KMS-11 (cell line): ENCODE measurements around the gene CACNA2D3.

ENCODE experiments used
- H2AFZ ChIP-seq: fragments of 200-600 bp; sonication (generic); 2 replicates; pipeline ENCODE4 v1.6.1; 2016; ENCODE audit warnings: antibody characterized with exemption, mixed run types, low read depth
- H3K27ac ChIP-seq: fragments of 200-600 bp; sonication (generic); 2 replicates; pipeline ENCODE4 v1.6.1; 2016; ENCODE audit warnings: mild to moderate bottlenecking, mixed run types
- H3K27me3 ChIP-seq: fragments of 200-600 bp; sonication (generic); 2 replicates; pipeline ENCODE4 v1.6.1; 2017; ENCODE audit warnings: mild to moderate bottlenecking, low read depth, mixed run types, moderate library complexity; ENCODE audit not compliant: insufficient read depth
- H3K36me3 ChIP-seq: fragments of 200-600 bp; sonication (generic); 2 replicates; pipeline ENCODE4 v1.6.1; 2017; ENCODE audit warnings: mild to moderate bottlenecking, mixed run types; ENCODE audit not compliant: insufficient read depth
- H3K4me1 ChIP-seq: fragments of 200-600 bp; sonication (generic); 2 replicates; pipeline ENCODE4 v1.6.1; 2016; ENCODE audit warnings: mild to moderate bottlenecking, low read depth, mixed run types; ENCODE audit not compliant: poor library complexity, severe bottlenecking
- H3K4me2 ChIP-seq: fragments of 200-600 bp; sonication (generic); 2 replicates; pipeline ENCODE4 v1.7.0; 2016; ENCODE audit warnings: mild to moderate bottlenecking, mixed run types
- H3K4me3 ChIP-seq: fragments of 200-600 bp; sonication (generic); IDR thresholded peaks from 2 replicates; pipeline ENCODE4 v1.6.1; 2017; ENCODE audit warnings: low read depth, low read length, mixed read lengths; ENCODE audit not compliant: insufficient read depth
- H3K79me2 ChIP-seq: fragments of 200-600 bp; sonication (generic); 2 replicates; pipeline ENCODE4 v1.6.1; 2016; ENCODE audit warnings: low read depth, mixed run types; ENCODE audit not compliant: insufficient read depth
- H3K9ac ChIP-seq: fragments of 200-600 bp; sonication (generic); 2 replicates; pipeline ENCODE4 v1.6.1; 2016; ENCODE audit warnings: mild to moderate bottlenecking, mixed run types
- H4K20me1 ChIP-seq: fragments of 200-600 bp; sonication (generic); 2 replicates; pipeline ENCODE4 v1.6.1; 2016; ENCODE audit warnings: mild to moderate bottlenecking, mixed run types; ENCODE audit not compliant: insufficient read depth
- TF ChIP-seq, protein P1 (sequence below): fragments of 200-600 bp; sonication (generic); conservative IDR thresholded peaks from 2 replicates; pipeline ENCODE4 v1.6.1; 2017; ENCODE audit warnings: low read depth, mild to moderate bottlenecking, antibody characterized with exemption, low read length, moderate library complexity, mixed read lengths

The CACNA2D3 gene

DNA sequence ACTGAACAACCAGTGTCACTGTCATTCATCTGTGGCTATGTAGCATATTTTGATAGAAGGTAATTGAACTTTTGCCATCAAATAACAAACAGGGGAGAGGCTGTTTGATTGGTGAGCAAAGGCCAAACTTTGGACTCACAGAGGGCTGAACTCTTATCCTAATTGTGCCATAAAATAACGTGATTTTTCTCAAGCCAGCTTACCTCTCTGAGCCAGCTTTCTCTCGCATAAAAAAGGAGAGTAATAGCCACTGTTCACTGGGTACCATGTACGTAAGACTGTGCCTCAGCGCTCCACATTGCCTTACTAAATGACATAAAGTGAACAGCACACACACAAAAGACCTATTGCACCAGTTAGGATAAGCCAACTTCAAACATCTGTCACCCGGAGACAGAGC, 588.6 kb downstream of the CACNA2D3 start:
- Histone ChIP-seq H3K36me3 (no peaks in the 10 kb centered on the region), H3K4me1 (no peaks in the 10 kb centered on the region), H3K79me2 (no peaks in the 10 kb centered on the region), H3K27ac (no peak overlapping the region), H4K20me1 (no peaks in the 10 kb centered on the region), H2AFZ (no peak overlapping the region), H3K4me3 (no peak overlapping the region), H3K4me2 (no peak overlapping the region), H3K27me3 (no peaks in the 10 kb centered on the region), H3K9ac (no peak overlapping the region)
- TF ChIP-seq, protein P1, sequence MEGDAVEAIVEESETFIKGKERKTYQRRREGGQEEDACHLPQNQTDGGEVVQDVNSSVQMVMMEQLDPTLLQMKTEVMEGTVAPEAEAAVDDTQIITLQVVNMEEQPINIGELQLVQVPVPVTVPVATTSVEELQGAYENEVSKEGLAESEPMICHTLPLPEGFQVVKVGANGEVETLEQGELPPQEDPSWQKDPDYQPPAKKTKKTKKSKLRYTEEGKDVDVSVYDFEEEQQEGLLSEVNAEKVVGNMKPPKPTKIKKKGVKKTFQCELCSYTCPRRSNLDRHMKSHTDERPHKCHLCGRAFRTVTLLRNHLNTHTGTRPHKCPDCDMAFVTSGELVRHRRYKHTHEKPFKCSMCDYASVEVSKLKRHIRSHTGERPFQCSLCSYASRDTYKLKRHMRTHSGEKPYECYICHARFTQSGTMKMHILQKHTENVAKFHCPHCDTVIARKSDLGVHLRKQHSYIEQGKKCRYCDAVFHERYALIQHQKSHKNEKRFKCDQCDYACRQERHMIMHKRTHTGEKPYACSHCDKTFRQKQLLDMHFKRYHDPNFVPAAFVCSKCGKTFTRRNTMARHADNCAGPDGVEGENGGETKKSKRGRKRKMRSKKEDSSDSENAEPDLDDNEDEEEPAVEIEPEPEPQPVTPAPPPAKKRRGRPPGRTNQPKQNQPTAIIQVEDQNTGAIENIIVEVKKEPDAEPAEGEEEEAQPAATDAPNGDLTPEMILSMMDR: no peak

DNA sequence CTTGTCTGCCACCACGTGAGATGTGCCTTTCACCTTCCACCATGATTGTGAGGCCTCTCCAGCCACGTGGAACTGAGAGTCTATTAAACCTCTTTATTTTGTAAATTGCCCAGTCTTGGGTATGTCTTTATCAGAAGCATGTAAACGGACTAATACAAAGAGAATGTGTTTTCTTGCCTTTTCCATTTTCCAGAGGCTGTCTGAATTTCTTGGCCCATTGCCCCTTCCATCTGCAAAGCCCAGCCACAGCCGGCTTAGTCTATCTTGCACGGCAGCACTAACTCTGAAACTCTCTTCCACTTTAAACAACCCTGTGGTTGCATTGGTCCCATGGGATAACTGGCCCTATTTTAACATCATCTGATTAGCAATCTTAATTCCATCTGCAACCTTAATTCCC, 590.2 kb downstream of the CACNA2D3 start:
- Histone ChIP-seq H3K4me1 (no peaks in the 10 kb centered on the region), H4K20me1 (no peaks in the 10 kb centered on the region), H3K79me2 (no peaks in the 10 kb centered on the region), H3K27me3 (no peaks in the 10 kb centered on the region), H3K36me3 (no peaks in the 10 kb centered on the region), H3K27ac (no peak overlapping the region), H3K4me2 (no peak overlapping the region), H3K4me3 (no peak overlapping the region), H3K9ac (no peak overlapping the region), H2AFZ (no peak overlapping the region)
- TF ChIP-seq, protein P1: no peak

DNA sequence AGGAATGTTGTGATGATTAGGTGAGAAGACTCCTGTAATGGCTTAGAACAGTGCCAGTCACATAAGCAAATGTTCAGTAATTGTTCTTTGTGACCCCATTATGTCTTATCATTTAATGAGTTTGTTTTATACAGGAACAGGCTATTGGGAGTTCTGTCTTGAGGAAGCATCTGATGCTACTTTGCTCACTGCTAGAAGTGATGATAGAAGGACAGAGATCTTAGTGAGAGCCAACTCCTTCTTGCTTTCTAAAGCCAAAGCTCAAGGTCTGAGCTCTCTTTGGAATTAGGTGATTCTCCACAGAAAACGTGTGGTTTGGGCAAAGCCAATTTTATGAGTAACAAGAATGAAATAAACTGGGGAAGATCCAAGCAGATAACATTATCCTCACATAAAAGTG, 590.7 kb downstream of the CACNA2D3 start:
- Histone ChIP-seq H3K27ac (no peak overlapping the region), H3K4me3 (no peak overlapping the region), H4K20me1 (no peaks in the 10 kb centered on the region), H3K79me2 (no peaks in the 10 kb centered on the region), H3K36me3 (no peaks in the 10 kb centered on the region), H3K27me3 (no peaks in the 10 kb centered on the region), H2AFZ (no peak overlapping the region), H3K9ac (no peak overlapping the region), H3K4me2 (no peak overlapping the region), H3K4me1 (no peaks in the 10 kb centered on the region)
- TF ChIP-seq, protein P1: no peak

DNA sequence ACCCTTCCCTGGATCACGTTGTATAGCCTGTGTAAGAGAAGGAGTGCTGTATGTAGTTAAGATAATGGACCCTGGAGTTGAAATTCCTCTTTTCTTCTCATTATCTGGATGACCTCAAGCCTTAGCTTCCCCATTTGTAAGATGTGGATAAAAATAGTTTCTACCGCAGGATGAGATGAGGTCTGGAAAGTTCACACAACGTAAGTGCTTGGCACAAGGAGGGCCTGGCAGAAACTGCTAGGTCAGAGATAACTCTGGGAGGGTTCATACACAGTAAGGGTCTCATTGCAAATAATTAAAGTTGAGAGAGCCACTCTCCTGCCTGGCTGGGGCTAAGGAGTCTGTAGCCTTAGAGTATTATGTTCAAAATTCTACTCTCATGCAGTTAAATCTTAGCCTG, 591.1 kb downstream of the CACNA2D3 start:
- Histone ChIP-seq H3K27me3 (no peaks in the 10 kb centered on the region), H3K79me2 (no peaks in the 10 kb centered on the region), H3K27ac (no peak overlapping the region), H2AFZ (no peak overlapping the region), H3K36me3 (no peaks in the 10 kb centered on the region), H3K4me3 (no peak overlapping the region), H3K4me1 (no peaks in the 10 kb centered on the region), H4K20me1 (no peaks in the 10 kb centered on the region), H3K9ac (no peak overlapping the region), H3K4me2 (no peak overlapping the region)
- TF ChIP-seq, protein P1: no peak
